ENCODE results near the gene ATOH8. TPM values are rescaled to one million over a fixed set of nuclear protein-coding genes. Genes with fewer than 3 reads are reported as not detected.

ATOH8 gene
- total and polyA plus RNA-seq, 10 of the 15 experiments (the other 5 are each of a cell fraction or from before 2014, with no cell fraction given): 0.03 to 0.60 TPM; not detected in 8

- no TSS peak for BruUV-seq (replicated peaks)
- H3K27me3 ChIP-seq (replicated peaks in 1 of 2; ENCODE audit: control insufficient read depth in 2 of 2, insufficient read depth in 2 of 2, low read length in 1 of 2): peaks cover 0 to 2% of the 10 kb centered on the region in 2 experiments; a peak in 2 of 4 replicates
- DNase-seq (ENCODE audit: low read depth, low spot score): no peak
- ChIA-PET SMC1A (ENCODE audit: uncharacterized antibody, unreplicated experiment) (interaction anchor here (1.0 to 1.8 kb wide), 3 partner anchors 11 to 30 kb away, joined by 3 to 6 read pairs (median 3); no protein-coding TSS in a partner anchor), POLR2A (interaction anchor here (0.6 kb wide), 1 partner anchor 103 kb away, joined by 3 read pairs; no protein-coding TSS in a partner anchor), RAD21 (ENCODE audit: unreplicated experiment) (interaction anchor here (0.6 kb wide), 1 partner anchor 271 kb away, joined by 3 read pairs; no protein-coding TSS in a partner anchor), CTCF (interaction anchor here (0.8 to 1.6 kb wide), 4 partner anchors 40 to 308 kb away, joined by 3 to 4 read pairs (median 3); no protein-coding TSS in a partner anchor)
- H3K27ac ChIP-seq (ENCODE audit: control insufficient read depth, insufficient read depth): no peak overlapping the region
- 36% methylated on average over 24 of the region's 37 CpGs for WGBS (ENCODE audit: insufficient coverage, insufficient replicate concordance, low lambda C conversion rate, missing lambda C conversion rate)
- in situ Hi-C loops (cut with MboI): no loop called here
- no peak for FAIRE-seq
- H3K4me1 ChIP-seq (ENCODE audit: control insufficient read depth, insufficient read depth, low read length): no peaks in the 10 kb centered on the region
- TF ChIP-seq CHD1 (IDR thresholded peaks at IDR 0.05; ENCODE audit: low read depth, low read length): no peak
- no peak for TF ChIP-seq RELA (IDR thresholded peaks at IDR 0.05; ENCODE audit: borderline replicate concordance, partially characterized antibody)
- no peak for TF ChIP-seq FOS (IDR thresholded peaks at IDR 0.05; ENCODE audit: borderline replicate concordance, extremely low read depth, insufficient read length)
- TF ChIP-seq ZNF622 (IDR thresholded peaks at IDR 0.05): no peak
- no peak for TF ChIP-seq MAX (IDR thresholded peaks at IDR 0.05; ENCODE audit: low read depth, low read length)
- TF ChIP-seq KAT2A (conservative IDR thresholded peaks at IDR 0.05; ENCODE audit: control insufficient read depth, low read depth, low read length): no peak
- TF ChIP-seq EZH2 (IDR thresholded peaks at IDR 0.05; ENCODE audit: borderline replicate concordance, control insufficient read depth, low read depth, low read length): no peak
- no peak for TF ChIP-seq GATAD2B (conservative IDR thresholded peaks at IDR 0.05; ENCODE audit: low read depth)
- ATAC-seq: no peak
- H3K4me2 ChIP-seq (ENCODE audit: control insufficient read depth, insufficient read depth): no peak overlapping the region
- no peaks in the 10 kb centered on the region for H3K9me3 ChIP-seq (replicated peaks; ENCODE audit: control insufficient read depth, insufficient read depth, low read length)
- H3K4me3 ChIP-seq: no peak overlapping the region
- H4K20me1 ChIP-seq (ENCODE audit: control insufficient read depth, insufficient read depth): no peaks in the 10 kb centered on the region; the same call in 1 of the 2 replicates
- no peak overlapping the region for H2AFZ ChIP-seq (ENCODE audit: control insufficient read depth, low read depth, low read length)
- H3K36me3 ChIP-seq (ENCODE audit: control insufficient read depth in 2 of 2, insufficient read depth in 2 of 2, low read length in 1 of 2): no peaks in the 10 kb centered on the region
- no peaks in the 10 kb centered on the region for H3K79me2 ChIP-seq (ENCODE audit: control insufficient read depth, insufficient read depth, low read length)
- H3K9ac ChIP-seq (ENCODE audit: control insufficient read depth, insufficient read depth, low read length): no peak overlapping the region
- intact Hi-C loops (cut with micrococcal nuclease; ENCODE audit: unreplicated experiment): no loop called here
These were observed 18.4 kb downstream of the ATOH8 start for GRCh38 chr2:85772019-85772745.
